HepG2 (cell line): ENCODE measurements around the gene SGTB. TPM values are rescaled to one million over a fixed set of nuclear protein-coding genes. Genes with fewer than 3 reads are reported as not detected.

Source experiments
- AGO2 ChIP-seq: fragments of 200-400 bp; formaldehyde crosslinking; optimal IDR thresholded peaks from 2 replicates; pipeline ENCODE3; 2017; ENCODE audit warnings: mild to moderate bottlenecking, low read depth, low read length, moderate library complexity
- CC2D1A ChIP-seq: sonication (generic); formaldehyde crosslinking; IDR thresholded peaks from 2 replicates; pipeline ENCODE4 v1.8.1; 2023; ENCODE audit warnings: mild to moderate bottlenecking, missing genetic modification reagents
- CENPX ChIP-seq: sonication (generic); formaldehyde crosslinking; IDR thresholded peaks from 2 replicates; pipeline ENCODE4 v1.9.0; 2021; ENCODE audit warnings: mild to moderate bottlenecking, missing genetic modification reagents, moderate library complexity
- E2F5 ChIP-seq: sonication (generic); formaldehyde crosslinking; conservative IDR thresholded peaks from 2 replicates; pipeline ENCODE4 v1.4.0; 2020; ENCODE audit warnings: missing genetic modification reagents
- HHEX ChIP-seq: IDR thresholded peaks from 2 replicates; pipeline ENCODE4 v1.6.1; 2016; ENCODE audit warnings: control low read depth
- MXI1 ChIP-seq: IDR thresholded peaks from 3 replicates; pipeline ENCODE4 v1.6.1; 2012; ENCODE audit warnings: low read depth, low read length, inconsistent platforms, borderline replicate concordance
- ONECUT2 ChIP-seq: sonication (generic); formaldehyde crosslinking; IDR thresholded peaks from 2 replicates; pipeline ENCODE4 v1.4.0; 2020; ENCODE audit warnings: missing genetic modification reagents
- REL ChIP-seq: sonication (generic); formaldehyde crosslinking; conservative IDR thresholded peaks from 2 replicates; pipeline ENCODE4 v1.8.0; 2022; ENCODE audit warnings: mild to moderate bottlenecking, missing genetic modification reagents, moderate library complexity
- SKI ChIP-seq: fragments of 450-650 bp; IDR thresholded peaks from one replicate; pipeline ENCODE4 v1.6.1; 2018; ENCODE audit warnings: mild to moderate bottlenecking; ENCODE audit not compliant: partially characterized antibody
- ZBTB38 ChIP-seq: sonication (generic); formaldehyde crosslinking; IDR thresholded peaks from 2 replicates; pipeline ENCODE4 v1.5.1; 2020; ENCODE audit warnings: mild to moderate bottlenecking, missing genetic modification reagents
- ZBTB7A ChIP-seq: sonication (generic); formaldehyde crosslinking; IDR thresholded peaks from 2 replicates; pipeline ENCODE4 v1.8.0; 2022; ENCODE audit warnings: mild to moderate bottlenecking, missing genetic modification reagents
- ZNF251 ChIP-seq: sonication (generic); formaldehyde crosslinking; IDR thresholded peaks from 2 replicates; pipeline ENCODE4 v1.9.0; 2021; ENCODE audit warnings: mild to moderate bottlenecking, missing genetic modification reagents
- ZNF260 ChIP-seq: sonication (generic); formaldehyde crosslinking; IDR thresholded peaks from 2 replicates; pipeline ENCODE4 v1.4.0; 2020; ENCODE audit warnings: missing genetic modification reagents, low read depth, mild to moderate bottlenecking, borderline replicate concordance
- ZNF407 ChIP-seq: sonication (generic); formaldehyde crosslinking; IDR thresholded peaks from one replicate; pipeline ENCODE4 v1.5.1; 2020; ENCODE audit warnings: mild to moderate bottlenecking, missing genetic modification reagents; ENCODE audit errors: not compliant biosample characterization
- ZNF605 ChIP-seq: sonication (generic); formaldehyde crosslinking; IDR thresholded peaks from 2 replicates; pipeline ENCODE4 v1.8.0; 2022; ENCODE audit warnings: mild to moderate bottlenecking, missing genetic modification reagents
- ZNF775 ChIP-seq: sonication (generic); formaldehyde crosslinking; IDR thresholded peaks from 2 replicates; pipeline ENCODE4 v1.4.0; 2020; ENCODE audit warnings: missing genetic modification reagents, mild to moderate bottlenecking, moderate library complexity, borderline replicate concordance
- ZNF841 ChIP-seq: sonication (generic); formaldehyde crosslinking; IDR thresholded peaks from 2 replicates; pipeline ENCODE4 v1.8.1; 2023; ENCODE audit warnings: missing genetic modification reagents, borderline replicate concordance
- ZNF850 ChIP-seq: sonication (generic); formaldehyde crosslinking; conservative IDR thresholded peaks from 2 replicates; pipeline ENCODE4 v1.9.0; 2021; ENCODE audit warnings: mild to moderate bottlenecking, missing genetic modification reagents
- ZSCAN29 ChIP-seq: sonication (generic); formaldehyde crosslinking; conservative IDR thresholded peaks from 2 replicates; pipeline ENCODE4 v1.4.0; 2020; ENCODE audit warnings: mild to moderate bottlenecking, missing genetic modification reagents
- polyA plus RNA-seq, 8 experiments: library from polyadenylated mRNA; depleted of rRNA in 3 of 8; stranded (reverse) in 7 of 8; unstranded in 1 of 8; fragments of >200 nt; fragmentation: Illumina TruSeq in 4 of 8; extraction: Trizol in 4 of 8; gene quantifications; 2 replicates each; pipeline versions ENCODE4 v1.2.1 to v1.2.3, GENCODE V29; 2011 to 2016; ENCODE audit warnings: low read depth in 4 of 8, missing spikeins in 1 of 8, mixed read lengths in 1 of 8; ENCODE audit not compliant: insufficient read depth in 1 of 8
- total RNA-seq, 5 experiments: library from RNA; depleted of rRNA; stranded (reverse); fragments of >200 nt; fragmentation: Illumina TruSeq; extraction: Trizol; gene quantifications; 2 replicates each; pipeline ENCODE4 v1.2.3, GENCODE V29; 2016; ENCODE audit warnings: low read depth in 1 of 5
- TF ChIP-seq, protein P1 (sequence below): sonication (generic); formaldehyde crosslinking; IDR thresholded peaks from 2 replicates; pipeline ENCODE4 v1.4.0; 2020; ENCODE audit warnings: missing genetic modification reagents, mild to moderate bottlenecking, borderline replicate concordance

Gene SGTB
- total and polyA plus RNA-seq, 2 of the 13 experiments (the other 11 are each of a cell fraction or from before 2014, with no cell fraction given) = 5.2 to 11.2 TPM

GRCh38 chr5:65651144-65651543 lies 70.8 kb downstream of the SGTB start (continued):
- peak; percentile 34; the same call in 1 of the 2 replicates for TF ChIP-seq HHEX
- no peak for TF ChIP-seq E2F5 (CRISPR knock-in tag)
- no peak for TF ChIP-seq ZNF850 (CRISPR knock-in tag)
- TF ChIP-seq ZBTB38 = peak; percentile 92
- no peak for TF ChIP-seq ZBTB7A (CRISPR knock-in tag)
- TF ChIP-seq ZSCAN29 = no peak
- no peak for TF ChIP-seq ZNF260
- TF ChIP-seq SKI = peak; percentile 10
- TF ChIP-seq CENPX (CRISPR knock-in tag) = no peak
- no peak for TF ChIP-seq ONECUT2
- no peak for TF ChIP-seq ZNF251 (CRISPR knock-in tag)
- TF ChIP-seq ZNF407 (CRISPR knock-in tag) = no peak
- no peak for TF ChIP-seq ZNF841 (CRISPR knock-in tag)
- TF ChIP-seq, protein P1, sequence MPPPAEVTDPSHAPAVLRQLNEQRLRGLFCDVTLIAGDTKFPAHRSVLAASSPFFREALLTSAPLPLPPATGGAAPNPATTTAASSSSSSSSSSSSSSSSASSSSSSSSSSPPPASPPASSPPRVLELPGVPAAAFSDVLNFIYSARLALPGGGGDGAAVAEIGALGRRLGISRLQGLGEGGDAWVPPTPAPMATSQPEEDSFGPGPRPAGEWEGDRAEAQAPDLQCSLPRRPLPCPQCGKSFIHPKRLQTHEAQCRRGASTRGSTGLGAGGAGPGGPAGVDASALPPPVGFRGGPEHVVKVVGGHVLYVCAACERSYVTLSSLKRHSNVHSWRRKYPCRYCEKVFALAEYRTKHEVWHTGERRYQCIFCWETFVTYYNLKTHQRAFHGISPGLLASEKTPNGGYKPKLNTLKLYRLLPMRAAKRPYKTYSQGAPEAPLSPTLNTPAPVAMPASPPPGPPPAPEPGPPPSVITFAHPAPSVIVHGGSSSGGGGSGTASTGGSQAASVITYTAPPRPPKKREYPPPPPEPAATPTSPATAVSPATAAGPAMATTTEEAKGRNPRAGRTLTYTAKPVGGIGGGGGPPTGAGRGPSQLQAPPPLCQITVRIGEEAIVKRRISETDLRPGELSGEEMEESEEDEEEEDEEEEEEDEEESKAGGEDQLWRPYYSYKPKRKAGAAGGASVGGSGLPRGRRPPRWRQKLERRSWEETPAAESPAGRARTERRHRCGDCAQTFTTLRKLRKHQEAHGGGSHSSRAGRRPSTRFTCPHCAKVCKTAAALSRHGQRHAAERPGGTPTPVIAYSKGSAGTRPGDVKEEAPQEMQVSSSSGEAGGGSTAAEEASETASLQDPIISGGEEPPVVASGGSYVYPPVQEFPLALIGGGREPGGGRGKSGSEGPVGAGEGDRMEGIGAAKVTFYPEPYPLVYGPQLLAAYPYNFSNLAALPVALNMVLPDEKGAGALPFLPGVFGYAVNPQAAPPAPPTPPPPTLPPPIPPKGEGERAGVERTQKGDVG (CRISPR knock-in tag) = peak; percentile 86; the same call in 1 of the 2 replicates
- TF ChIP-seq ZNF775 = no peak
- no peak for TF ChIP-seq MXI1
- TF ChIP-seq ZNF605 = no peak
- TF ChIP-seq AGO2 = no peak
- no peak for TF ChIP-seq REL (CRISPR knock-in tag)
- no peak for TF ChIP-seq CC2D1A (CRISPR knock-in tag)
